NOMO-1 (cell line): Measurements from ENCODE around the gene KRTAP1-5.
"Not testable (repeated sequence)": the region's sequence is repeated elsewhere in the genome, so short reads cannot be mapped to it uniquely, and the experiment has no call there.

Source experiments
- DNase-seq, 2 experiments: peaks; one replicate each; lab custom pipeline; 2025; ENCODE audit not compliant: unreplicated experiment in 2 of 2; lab: John Stamatoyannopoulos, UW

The KRTAP1-5 gene

DNA sequence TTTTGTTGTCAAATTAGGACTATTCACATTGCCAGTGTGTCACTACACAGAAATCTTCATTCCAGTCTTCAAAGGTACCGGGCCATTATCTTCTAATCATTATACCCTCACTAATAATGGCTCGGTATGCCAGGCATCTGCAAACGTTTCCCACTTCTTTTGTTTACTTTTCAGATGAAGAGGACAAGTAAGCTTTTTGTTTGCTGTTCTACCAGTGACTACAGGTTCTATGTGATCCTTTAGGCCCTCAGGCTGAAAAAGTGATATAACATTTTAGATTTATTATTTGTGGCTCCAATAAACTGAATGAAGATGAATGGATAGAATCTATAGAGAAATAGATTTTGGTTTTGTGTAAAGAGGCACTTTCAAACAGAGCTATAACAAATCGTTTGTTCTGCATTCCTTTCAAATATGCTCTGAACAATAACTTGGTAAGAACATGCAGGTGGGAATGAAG lies 17.7 kb downstream of the KRTAP1-5 start:
- no peak for DNase-seq

- DNase-seq, result no peak
Observed at GRCh38 chr17:41008811-41009210, 18.2 kb downstream of the KRTAP1-5 start, which contains the start of gene KRTAP3-1. Gene KRTAP3-1 (minus strand): TSS chr17:41009128. CDS start chr17:41009074, 54 bp downstream.

DNA sequence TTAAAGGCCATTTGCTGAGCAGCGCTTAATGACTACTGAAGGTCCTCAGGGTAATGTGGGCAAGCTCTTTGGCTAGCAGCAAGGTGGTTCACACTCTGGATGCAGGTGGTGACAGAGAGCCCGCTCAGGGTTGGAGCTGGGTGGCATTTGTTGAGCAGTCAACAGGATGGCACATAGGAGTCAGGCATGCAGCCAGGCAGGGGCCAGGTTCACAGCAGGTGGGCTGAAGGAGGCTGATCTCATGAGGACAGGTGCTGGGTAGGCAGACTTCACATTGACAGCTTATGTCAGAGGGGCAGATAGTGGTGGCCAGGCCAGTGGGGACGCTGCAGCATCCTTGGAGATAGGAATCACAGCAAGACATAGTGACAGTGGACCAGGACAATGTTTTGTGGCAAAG lies 22.6 kb downstream of the KRTAP1-5 start:
- no peak for DNase-seq

GRCh38 chr17:41003926-41004325 lies 23.1 kb downstream of the KRTAP1-5 start:
- DNase-seq, result no peak

DNA sequence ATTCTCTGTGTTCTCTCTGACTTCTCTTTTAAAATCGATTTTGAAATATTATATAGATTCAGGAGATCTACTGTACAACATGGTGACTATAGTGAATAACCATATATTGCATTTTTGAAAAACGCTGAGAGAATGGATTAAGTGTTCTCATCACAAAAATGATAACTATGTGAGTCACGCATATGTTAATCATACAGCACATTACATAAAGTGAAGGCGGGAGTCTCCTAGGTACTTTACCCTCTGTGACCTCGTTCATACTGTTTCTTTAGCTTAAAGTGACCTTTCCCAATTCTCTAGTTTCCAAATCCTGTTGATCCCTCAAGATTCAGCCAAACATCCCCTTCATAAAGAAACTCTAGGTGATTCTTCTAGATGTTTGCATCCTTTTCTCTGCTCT lies 24.2 kb downstream of the KRTAP1-5 start:
- no peak for DNase-seq

DNA sequence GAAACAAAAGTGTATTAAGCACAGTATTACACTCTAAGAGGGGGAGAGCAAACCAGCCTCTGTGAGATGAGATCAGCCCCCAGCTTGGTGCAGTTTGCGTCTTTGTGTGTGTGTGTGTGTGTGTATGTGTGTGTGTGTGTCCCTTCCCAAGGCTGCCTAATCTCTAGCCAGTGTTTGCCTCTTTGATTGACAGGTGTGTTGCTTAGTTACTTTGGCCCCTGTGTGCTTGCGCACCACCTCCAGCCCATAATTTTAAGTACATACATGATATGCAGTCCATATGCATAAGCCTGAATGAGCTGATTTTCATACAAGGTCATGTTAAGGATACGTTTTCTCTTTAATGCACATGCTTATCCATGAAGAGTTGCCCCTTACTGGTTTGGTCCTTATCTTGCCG lies 25.2 kb downstream of the KRTAP1-5 start:
- DNase-seq, result no peak

GRCh38 chr17:40999563-40999962 lies 27.4 kb downstream of the KRTAP1-5 start, which contains the start of gene KRTAP3-2:
Gene KRTAP3-2 (minus strand): TSS chr17:40999906. CDS start chr17:40999853, 53 bp downstream.
- not testable (repeated sequence) for DNase-seq

DNA sequence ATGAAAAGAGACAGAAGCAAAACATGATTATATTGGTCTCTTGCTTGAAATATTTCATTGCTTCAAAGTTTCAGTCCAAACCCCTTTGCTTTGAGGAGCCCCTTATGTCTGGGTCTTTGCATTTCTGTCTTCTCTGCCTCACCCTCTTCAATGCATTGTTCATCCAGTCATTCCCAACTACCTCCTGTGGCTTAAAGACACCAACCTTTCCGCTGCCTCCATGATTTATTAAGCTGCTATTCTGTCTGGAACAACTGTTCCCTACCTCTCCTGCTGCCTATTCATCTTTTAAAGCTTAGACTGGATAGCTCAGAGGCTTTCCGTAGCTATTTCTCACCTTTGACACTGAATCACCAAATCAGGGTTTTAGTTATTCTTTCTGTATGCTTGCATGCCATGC lies 29.6 kb downstream of the KRTAP1-5 start:
- DNase-seq, result no peak

- no peak for DNase-seq
Observed at GRCh38 chr17:40996829-40997228, 30.2 kb downstream of the KRTAP1-5 start.

- no peak for DNase-seq
Observed at GRCh38 chr17:40995116-40995515, 31.9 kb downstream of the KRTAP1-5 start.

- no peak for DNase-seq
Observed at GRCh38 chr17:40993839-40994238, 33.2 kb downstream of the KRTAP1-5 start, which contains the start of gene KRTAP3-3. Gene KRTAP3-3 (minus strand): TSS chr17:40994164. CDS start chr17:40994097, 67 bp downstream.

GRCh38 chr17:40993084-40993483 lies 33.9 kb downstream of the KRTAP1-5 start:
- DNase-seq, result no peak

DNA sequence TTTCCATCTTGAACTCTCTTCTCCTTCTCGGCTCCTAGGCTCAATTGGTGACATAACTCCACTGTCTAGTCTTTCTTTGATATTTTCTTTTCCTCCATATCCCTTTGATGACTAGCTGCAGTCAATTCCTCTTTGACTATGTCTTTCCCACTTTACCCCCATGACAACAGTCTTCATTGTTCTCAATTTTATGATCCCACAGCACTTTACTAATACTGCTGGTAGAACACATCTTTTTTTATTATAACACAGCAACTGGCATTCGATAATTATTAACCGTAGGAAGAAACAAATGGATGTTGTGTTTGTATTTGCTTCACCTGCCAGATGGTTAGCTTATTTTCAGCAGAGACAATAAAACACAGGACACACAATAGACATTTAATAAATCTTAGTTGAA lies 34.3 kb downstream of the KRTAP1-5 start:
- no peak for DNase-seq

- DNase-seq, result no peak
Observed at GRCh38 chr17:40986920-40987319, 40.1 kb downstream of the KRTAP1-5 start.

- no peak for DNase-seq
Observed at GRCh38 chr17:40984226-40984625, 42.8 kb downstream of the KRTAP1-5 start, which contains the start of gene KRT40. Gene KRT40 (minus strand): TSS chr17:40984326. CDS start chr17:40984273, 53 bp downstream.

DNA sequence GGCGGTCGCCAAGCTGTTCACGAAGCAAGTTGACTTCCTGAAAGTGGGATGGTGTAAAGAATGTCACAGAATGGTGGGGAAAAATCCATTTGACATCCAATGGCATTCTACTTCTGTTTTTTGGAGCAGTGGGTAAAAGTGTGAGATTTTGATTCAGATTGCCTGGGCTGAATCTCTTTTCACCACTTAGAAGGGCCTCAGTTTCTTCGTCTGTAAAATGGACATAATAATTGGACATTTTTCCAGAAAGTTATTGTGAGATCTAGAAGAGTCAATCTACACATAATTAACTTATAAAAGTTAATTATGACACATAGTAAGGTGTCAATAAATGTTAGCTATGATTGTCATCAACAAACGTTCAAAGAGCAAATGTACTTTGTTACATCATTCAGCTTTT lies 45.9 kb downstream of the KRTAP1-5 start:
- no peak for DNase-seq

- no peak for DNase-seq
Observed at GRCh38 chr17:40980596-40980995, 46.4 kb downstream of the KRTAP1-5 start.

DNA sequence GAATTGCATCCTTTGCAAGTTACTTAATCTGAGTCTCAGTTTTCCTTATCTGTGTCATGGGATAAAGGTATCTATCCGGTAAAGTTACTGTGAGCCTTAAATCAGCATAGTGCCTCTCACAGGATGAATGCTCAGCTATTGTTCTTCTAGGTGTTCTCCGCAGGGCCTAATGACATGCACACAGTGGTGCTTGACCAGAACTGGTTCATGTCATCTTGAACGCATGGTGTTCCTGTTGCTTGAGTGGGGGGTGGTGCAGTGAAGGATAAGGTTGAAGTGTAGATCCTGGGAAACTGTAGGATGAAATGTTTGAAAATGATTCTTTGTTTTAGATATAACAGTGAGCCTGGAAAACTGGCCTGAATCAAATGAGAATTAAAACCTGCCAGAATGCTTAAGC lies 46.9 kb downstream of the KRTAP1-5 start:
- no peak for DNase-seq

DNA sequence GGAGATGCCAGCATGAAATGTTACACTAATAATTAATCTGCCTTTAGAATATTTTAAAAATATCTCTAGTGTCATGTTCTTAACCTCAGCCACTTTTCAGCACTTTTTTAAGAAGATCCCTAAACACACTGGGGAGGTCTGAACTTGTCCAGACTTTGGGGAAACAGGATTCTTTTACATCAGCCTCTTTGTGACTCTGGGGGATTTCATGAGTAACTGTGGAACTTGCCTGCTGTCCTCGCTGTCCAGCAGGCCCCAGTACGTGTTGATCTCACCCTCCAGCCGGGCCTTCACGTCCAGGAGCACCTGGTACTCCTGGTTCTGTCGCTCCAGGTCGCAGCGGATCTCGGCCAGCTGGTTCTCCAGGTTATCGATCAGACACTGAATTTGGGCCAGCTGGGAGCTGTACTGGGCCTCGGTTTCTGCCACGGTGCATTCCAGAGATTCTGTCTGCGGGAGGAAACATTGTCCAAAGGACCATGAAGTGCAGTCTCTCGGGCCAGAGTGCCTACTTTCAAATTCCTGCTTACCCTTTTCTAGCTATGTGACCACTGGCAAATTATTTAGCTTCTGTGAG lies 48.3 kb downstream of the KRTAP1-5 start:
- DNase-seq, result no peak
